ENCODE measurements around the gene ANXA11. TPM values are rescaled to one million over a fixed set of nuclear protein-coding genes. Genes with fewer than 3 reads are reported as not detected.

The ANXA11 gene
- total and polyA plus RNA-seq, 12 donors: 39.0 to 249 (median 73.2) TPM

- Histone ChIP-seq H3K27me3 (no peaks in the 10 kb centered on the region), H3K36me3 (replicated peaks in 1 of 2) (no peaks in the 10 kb centered on the region), H3K4me1 (replicated peaks in 1 of 2) (peaks cover 0 to 7% of the 10 kb centered on the region in 2 donors), H3K4me3 (no peak overlapping the region), H3K27ac (no peak overlapping the region), H3K9me3 (replicated peaks in 1 of 3) (no peaks in the 10 kb centered on the region)
- intact Hi-C loops (cut with DNase I): no loop called here
- TF ChIP-seq CTCF (IDR thresholded peaks at IDR 0.05): no peak
- no peak for TF ChIP-seq POLR2A (IDR thresholded peaks at IDR 0.05)
- no peak for DNase-seq
- WGBS, 4 donors: 71 to 86% (median 78%) methylated on average over 4 of the region's 4 CpGs
Observed at GRCh38 chr10:80184291-80184690, 21.0 kb downstream of the ANXA11 start.

- TF ChIP-seq POLR2A (IDR thresholded peaks at IDR 0.05) (no peak), CTCF (IDR thresholded peaks at IDR 0.05) (no peak)
- Histone ChIP-seq H3K9me3 (replicated peaks in 1 of 3) (no peaks in the 10 kb centered on the region), H3K4me3 (no peak overlapping the region), H3K4me1 (replicated peaks in 1 of 2) (peaks cover 0 to 7% of the 10 kb centered on the region in 2 donors), H3K36me3 (replicated peaks in 1 of 2) (no peaks in the 10 kb centered on the region), H3K27me3 (no peaks in the 10 kb centered on the region), H3K27ac (no peak overlapping the region)
- intact Hi-C loops (cut with DNase I): no loop called here
- 82 to 96% (median 91%) methylated on average over 4 of the region's 4 CpGs for WGBS, 4 donors
- no peak for DNase-seq
Observed at GRCh38 chr10:80183436-80183835, 21.9 kb downstream of the ANXA11 start.

GRCh38 chr10:80182986-80183385 is 22.4 kb downstream of the ANXA11 start:
- TF ChIP-seq CTCF (IDR thresholded peaks at IDR 0.05) (no peak), POLR2A (IDR thresholded peaks at IDR 0.05) (no peak)

GRCh38 chr10:80177781-80178636 is 27.3 kb downstream of the ANXA11 start:
- 67 to 88% (median 80%) methylated on average over 8 to 12 of the region's 12 CpGs for WGBS, 4 donors
- no peak overlapping the region for H3K4me3 ChIP-seq
- no peaks in the 10 kb centered on the region for H3K27me3 ChIP-seq
- intact Hi-C loops (cut with DNase I): no loop called here
- no peaks in the 10 kb centered on the region for H3K9me3 ChIP-seq (replicated peaks in 1 of 3)
- peak overlapping the region in 1 of 5 donors; percentile 53 for H3K27ac ChIP-seq
- H3K36me3 ChIP-seq (replicated peaks in 1 of 2): no peaks in the 10 kb centered on the region
- TF ChIP-seq CTCF (IDR thresholded peaks at IDR 0.05) (no peak), POLR2A (IDR thresholded peaks at IDR 0.05) (no peak)
- H3K4me1 ChIP-seq (replicated peaks in 1 of 2): no peaks in the 10 kb centered on the region
- DNase-seq: no peak

More at GRCh38 chr10:80182986-80183385, 22.4 kb downstream of the ANXA11 start:
- no peak for DNase-seq
- no peak overlapping the region for H3K4me3 ChIP-seq
- H3K36me3 ChIP-seq (replicated peaks in 1 of 2): no peaks in the 10 kb centered on the region
- intact Hi-C loops (cut with DNase I): no loop called here
- 78 to 93% (median 86%) methylated on average over 5 to 6 of the region's 6 CpGs for WGBS, 4 donors
- no peaks in the 10 kb centered on the region for H3K9me3 ChIP-seq (replicated peaks in 1 of 3)
- H3K27me3 ChIP-seq: no peaks in the 10 kb centered on the region
- peaks cover 0 to 7% of the 10 kb centered on the region in 2 donors for H3K4me1 ChIP-seq (replicated peaks in 1 of 2)
- H3K27ac ChIP-seq: no peak overlapping the region
